Activated CD4-positive, alpha-beta T cell treated with anti-CD3 and anti-CD28 coated beads, Interleukin-2, amount 50 U/mL, for 16 hours (primary cell): Measurements from ENCODE around the gene VPS72.

Source experiments
- DNase-seq: peaks from one replicate; pipeline ENCODE4 v3.0.0-alpha.2; 2020

Gene VPS72

DNA sequence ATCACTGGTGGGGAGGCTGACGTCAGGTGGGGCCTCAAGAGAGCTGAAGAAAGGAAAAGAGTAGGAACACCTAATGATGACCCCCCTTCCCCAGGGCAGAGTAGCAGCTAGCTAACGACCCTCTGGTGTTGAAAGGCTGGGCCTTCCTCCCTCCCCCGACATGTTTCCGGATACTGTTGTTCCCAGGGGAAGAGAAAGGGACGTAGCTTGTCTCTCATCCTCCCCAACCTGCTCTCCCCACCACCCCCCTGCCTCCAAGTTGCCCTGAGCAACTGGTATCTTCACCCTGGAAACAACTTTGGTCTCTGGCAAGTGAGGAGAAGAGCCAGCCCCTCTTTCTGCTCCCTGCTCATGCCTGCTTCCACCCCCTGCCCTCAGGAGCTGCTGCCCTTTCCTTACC, 46.0 kb downstream of the VPS72 start:
- DNase-seq: no peak

DNA sequence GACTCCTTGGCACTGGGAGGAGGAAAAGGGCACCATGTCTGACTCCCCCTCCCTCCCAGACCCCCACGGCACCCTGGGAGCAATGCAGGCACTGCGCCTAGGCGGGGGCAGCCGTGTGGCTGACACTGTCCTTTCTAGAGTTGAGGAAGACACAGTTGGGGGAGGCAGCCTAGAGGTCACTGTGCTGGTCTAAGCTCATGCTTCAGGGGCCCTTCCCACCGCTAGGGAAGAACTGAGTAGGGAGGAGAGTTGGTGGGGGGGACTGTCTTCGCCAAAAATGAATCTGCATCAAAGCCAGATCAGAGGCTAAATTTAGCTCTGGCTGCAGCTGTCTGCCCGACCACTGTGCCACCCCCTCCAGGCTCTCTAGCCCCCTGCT, 47.0 kb downstream of the VPS72 start:
- no peak for DNase-seq

DNA sequence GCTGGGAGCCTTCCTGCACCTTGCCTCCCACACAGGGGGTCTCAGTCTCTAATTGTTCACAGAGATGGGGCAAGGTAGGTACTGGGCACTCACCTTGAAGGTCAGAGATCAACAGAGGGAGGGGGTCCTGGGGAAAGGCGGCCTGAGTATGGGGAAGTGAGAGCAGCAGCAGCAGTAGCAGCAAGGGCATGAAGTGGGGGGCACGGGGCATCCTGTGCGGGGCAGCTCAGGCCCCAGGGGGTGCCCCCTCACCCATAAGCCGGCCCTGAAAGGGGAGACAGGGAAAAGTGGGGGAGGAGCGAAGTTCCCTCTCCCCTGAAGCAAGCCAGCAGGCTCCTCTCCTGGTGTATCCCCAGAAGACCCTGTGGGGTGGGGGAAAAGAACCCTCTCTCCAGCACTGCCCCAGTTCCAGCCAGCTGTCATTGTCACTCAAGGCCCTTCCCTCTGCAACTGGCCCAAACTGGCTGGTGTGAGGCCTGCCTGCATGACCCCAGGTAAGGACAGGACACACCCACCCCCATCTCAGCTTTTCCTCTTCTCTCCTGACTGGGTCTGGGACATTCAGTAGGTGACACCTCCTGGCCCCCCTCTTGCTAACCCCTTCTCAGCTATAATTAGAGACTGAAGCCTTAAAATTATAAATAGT, 47.5 kb downstream of the VPS72 start:
- no peak for DNase-seq

DNA sequence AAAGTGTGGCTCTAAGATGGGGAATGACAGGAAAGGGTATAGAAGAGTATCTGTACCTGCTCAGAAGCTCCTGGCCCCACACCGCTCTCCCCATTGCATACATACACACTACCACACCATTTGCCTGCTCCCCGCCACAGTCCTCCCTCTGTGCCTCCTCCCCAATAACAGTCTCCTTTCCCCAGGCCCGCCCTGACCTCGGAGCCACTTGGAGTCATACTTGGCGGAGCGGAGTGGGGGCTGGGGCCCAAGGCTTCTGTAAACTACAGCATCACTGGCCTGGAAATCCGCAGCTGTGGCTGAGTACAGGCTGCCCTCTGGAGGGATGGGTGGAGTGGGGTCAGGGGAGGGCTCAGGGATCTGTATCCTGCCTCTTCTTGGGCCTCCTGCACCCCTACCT, 52.2 kb downstream of the VPS72 start:
- DNase-seq: no peak

DNA sequence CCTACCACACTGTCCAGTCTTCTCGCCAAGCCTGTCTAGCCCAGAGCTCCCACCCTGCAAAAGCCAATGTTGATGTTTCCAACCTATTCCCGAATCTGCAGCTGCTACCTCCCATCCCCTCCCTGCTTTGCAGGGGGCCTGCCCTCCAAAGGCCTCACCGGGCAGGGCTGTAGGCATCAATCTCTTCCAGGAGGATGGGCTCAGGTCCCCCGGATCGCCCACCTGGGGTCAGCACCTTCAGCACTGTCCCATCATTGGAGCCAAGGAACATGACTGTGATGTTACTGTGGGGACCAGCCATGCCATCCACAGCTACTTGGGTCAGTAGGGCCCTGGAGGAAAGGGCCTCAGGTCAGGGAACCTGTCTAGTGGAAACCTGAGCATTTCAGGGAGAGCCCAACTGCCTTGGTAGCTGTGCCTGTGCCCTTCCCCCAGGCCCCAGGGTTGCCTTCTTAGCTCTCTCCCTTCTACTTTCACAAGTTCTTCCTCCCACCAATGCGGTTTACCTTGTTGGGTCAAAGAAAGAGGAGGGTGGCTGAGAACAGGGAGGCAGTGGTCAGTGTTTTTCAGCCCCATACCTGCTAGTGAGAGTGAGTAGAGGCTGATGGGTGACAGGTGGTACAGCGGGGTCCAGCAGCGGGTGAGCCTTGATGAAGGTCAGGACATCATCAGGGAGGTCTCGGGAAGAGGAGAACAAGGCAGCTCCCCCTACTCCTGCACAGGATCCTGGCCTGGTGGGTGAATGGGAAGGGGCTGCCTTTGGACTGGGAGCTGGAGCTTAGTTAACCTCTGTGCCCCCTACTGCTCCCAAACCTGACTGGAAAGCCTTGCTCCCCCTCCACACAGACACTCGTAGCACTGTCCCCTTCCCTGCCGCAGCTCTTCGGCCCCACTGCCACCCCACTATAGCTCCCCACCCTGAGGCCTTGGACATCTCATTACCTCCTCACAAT, 54.3 kb downstream of the VPS72 start:
- no peak for DNase-seq

DNA sequence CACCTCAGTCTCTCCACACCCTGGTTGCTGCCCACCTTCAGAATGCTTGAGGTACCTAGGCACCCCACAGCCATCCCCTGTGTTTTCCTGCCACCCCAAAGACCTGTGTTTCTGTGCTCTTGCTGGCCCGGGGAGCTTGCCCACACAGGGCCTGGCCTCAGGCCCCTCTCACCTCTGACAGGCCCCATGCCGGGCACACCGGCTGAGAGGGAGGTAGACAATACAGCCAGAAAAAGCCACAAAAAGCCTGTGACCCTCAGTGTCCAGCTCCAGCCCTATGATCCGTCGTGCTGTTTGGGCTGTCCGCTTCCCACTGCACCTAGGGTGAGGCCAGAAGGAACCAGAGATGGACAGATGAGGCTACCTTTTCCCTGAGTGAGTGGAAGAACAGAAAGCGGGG, 55.0 kb downstream of the VPS72 start:
- no peak for DNase-seq

DNA sequence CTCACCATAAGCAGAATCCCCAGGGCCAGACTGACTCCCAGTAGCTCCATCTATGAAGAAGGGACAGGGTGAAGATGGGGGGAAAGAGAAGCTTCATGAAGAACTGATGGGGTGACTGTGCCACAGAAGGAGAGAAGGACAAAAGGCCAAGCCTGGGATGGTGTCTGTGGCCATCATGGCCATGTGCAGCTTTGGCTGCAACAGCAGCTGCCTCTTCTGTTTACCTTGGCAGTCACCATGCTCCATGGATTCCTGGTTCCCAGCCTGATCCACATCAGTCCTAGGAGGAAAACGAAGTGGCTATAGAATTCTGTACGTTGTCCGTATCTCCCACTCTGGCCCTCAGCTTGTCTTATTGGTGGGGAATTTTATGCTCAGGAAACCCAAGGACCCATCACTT, 55.6 kb downstream of the VPS72 start:
- DNase-seq: no peak

DNA sequence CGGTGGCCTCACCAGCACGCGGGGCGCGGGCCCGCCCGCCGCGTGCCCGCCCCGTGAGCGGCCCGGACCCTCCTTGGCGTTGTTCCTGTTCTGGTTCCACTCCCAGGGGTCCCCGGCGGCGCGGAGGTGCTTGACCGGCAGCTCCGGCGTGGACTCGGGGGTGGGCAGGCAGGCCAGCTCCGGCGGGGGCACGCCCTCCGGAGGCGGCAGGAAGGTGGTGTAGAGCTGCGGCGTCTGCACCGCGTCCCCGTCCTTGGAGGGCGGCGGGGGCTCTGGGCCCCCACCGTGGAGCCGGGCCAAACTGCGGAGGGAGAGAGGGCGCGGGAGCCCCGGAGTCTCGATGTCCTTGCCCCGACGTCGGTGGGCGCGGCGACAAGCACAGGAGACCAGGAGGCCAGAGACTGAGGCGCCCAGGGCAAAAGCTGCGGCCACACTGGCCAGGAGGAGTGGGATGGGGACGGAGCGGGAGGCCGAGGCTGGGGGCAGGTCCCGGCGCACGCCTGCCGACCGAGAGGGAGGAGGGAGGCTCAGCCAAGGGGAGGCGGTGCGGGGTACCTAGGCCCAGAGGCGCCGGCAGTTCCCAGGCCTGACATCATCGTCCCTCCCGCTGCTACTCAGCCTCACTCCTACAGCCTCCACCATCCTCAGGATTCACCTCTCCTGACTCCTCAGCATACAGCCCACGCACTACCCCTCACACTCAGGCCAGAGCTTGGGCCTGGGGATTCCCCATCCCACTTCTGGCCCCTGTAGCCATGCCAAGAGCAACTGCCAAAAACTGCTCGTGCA, 56.8 kb downstream of the VPS72 start:
- no peak for DNase-seq

DNA sequence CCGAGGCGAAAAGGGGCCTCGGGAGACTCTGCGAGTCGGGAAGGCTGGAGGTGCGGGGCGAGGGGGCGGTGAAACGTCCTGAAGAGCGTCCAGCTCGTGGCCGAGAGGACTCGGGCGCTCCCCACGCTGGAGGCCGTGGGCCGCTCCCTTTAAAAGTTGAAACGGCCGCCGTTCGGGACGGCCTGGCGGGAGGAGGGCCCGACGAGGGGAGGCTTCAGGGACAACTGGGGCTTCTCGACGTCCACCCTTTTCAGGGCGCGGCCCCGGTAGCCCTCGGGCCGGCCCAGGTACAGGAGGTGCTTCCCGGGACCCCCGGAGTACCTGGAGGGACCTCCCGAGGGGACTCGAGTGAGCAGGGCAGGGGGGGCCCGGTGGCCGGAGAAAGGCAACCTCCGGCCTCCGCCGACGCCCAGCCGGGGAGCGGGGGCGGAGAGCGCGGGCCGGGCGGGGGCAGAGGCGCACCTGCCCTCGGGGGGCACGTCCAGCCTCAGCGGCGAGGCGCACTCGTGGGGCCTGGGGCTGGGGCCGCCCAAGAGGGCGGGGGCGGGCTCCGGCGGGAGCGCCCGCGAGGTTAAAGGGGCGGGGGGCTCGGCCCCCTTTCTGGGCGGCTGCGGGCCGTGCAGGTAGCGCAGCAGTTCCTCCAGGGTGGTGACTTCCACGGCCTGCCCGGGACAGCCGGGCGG, 57.5 kb downstream of the VPS72 start:
- no peak for DNase-seq

DNA sequence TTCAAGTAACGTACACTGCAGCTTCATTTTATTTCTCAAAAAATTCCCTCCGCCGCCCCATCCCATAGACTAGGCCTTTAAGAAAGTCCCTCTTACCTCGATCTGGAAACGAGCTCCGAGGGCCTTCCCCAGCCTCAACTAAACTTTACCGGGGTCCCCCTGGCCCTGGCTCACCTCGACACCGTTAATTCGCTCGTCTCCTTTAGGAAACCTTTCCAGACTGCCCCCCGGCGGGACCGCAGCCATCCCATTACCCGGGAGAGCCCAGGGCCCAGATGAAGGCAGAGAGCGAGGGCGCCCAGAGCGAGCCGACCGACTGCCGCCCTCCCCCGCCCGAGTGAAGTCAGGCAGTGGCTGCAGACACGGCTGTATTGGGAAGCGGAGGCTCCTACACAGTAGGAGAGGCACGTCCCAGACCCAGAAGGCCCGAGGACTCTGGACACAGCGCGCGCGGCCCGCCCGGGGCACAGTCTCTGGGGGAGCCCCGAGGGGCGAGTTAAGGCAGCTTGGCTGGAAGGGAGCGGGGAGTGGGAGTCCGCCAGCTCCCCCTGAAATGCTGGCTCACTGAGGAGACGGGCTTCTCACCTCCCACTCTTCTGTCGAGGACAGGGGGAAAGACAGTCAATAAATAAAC, 58.2 kb downstream of the VPS72 start:
- no peak for DNase-seq

DNA sequence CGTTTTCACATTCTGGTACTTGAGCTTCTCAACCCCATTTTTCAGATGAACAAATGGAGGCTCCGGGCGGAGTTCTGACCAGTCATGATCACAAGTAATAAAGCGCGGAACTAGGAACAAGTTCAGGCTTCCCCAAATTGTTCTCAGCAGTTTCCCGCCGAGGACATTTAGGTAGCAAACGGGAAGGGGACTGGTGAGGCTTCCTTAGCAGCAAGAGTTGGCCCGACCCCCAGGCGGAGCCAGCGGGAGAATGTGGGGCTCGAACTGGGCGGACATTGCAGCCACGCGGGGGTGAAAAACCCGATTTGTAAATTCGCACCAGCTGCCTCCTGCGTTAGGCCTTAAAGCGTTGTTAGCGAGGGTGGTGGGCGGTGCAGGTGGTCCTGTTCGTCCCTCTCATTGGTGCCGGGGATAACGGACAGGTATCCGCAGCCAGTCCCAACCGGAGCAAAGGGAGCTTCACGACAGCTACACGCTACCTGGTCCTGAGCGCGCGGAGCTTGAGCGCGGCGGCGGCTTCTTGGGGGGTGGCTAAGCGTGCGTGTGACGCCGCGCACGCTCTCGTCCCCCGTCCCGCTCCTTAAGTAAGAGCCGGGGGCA, 58.9 kb downstream of the VPS72 start:
- DNase-seq: peak; percentile 79

DNA sequence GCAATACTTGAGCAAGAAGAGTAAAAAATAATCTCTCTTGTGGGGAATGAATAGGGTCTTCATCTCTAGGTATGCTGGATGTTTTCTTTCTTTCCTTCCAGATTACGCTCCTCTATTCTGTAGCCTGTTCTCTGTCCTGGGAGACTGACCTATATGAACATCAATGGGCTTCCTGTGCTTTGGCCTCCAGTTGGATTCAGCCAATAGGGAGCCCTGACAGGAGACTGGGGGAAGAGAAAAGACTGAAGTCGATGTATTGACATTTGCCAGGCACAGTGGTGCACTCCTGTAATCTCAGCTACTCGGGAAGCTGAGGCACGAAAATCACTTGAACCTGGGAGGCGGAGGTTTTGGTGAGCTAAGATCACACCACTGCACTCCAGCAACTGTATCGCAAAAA, 61.2 kb downstream of the VPS72 start:
- DNase-seq: no peak
